NB4 (cell line): ENCODE results near the gene TSPAN17.

Experiments
- DNase-seq: peaks from one replicate; pipeline ENCODE4 v3.0.0; 2010; ENCODE audit warnings: low read depth
- H3K4me3 ChIP-seq: one replicate; pipeline ENCODE4 v1.5.1; 2011; ENCODE audit warnings: mild to moderate bottlenecking, low read depth, low read length, moderate library complexity
- CTCF ChIP-seq: IDR thresholded peaks from one replicate; pipeline ENCODE4 v1.5.1; 2012; ENCODE audit warnings: low read depth, low read length
- MYC ChIP-seq: IDR thresholded peaks from 2 replicates; pipeline ENCODE4 v1.6.1; 2011; ENCODE audit warnings: low read depth, low read length
- POLR2A ChIP-seq: IDR thresholded peaks from 2 replicates; pipeline ENCODE4 v1.6.1; 2011; ENCODE audit warnings: mild to moderate bottlenecking; ENCODE audit not compliant: insufficient read length; ENCODE audit errors: extremely low read depth
- TF ChIP-seq, protein P1 (sequence below): IDR thresholded peaks from 2 replicates; pipeline ENCODE4 v1.6.1; 2011; ENCODE audit warnings: low read depth, low read length

The TSPAN17 gene

DNA sequence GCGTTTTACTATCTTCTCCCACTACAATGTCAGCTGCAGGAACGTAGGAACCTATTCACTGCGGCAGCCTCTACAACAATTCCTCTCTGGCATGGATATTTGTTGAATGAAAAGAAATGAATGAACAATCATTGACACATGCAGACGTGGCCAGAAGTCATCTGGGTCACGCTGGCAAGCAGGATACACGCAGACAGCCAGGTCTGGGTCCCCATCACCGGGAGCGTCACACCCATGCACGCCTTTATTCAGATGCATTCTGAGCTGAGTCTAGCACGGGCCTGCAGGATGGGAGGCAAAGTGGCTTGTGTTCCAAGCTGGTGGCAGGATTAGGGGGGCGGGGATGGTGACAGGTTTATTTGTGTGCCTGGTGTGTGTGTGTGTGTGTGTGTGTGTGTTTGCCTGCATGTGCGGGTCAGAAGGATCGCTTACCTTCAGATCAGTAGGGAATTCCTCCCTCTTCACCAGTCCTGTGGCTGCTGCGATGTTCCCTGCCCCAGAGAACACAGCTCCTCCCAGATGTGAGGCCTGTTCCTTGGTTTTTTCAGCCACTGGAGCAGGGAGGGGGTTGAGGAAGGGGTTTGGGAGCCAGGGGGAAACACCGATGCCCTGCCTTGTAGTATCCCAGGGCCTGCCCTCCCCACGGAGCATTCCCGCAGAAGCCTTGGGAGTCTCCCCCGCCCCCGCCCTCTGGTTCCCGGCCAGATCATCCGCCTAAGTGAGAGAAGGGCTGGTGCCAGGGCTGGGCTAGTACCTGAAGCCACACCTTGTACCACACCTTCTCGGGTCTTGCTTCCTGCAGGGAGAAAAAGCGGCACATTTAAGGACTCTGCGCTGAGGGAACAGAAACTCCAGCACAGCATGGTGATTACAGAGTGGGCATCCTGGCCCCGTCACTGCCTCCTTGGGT lies 21.1 kb upstream of the TSPAN17 start:
- TF ChIP-seq CTCF (no peak), MYC (no peak), POLR2A (no peak)
- TF ChIP-seq, protein P1, sequence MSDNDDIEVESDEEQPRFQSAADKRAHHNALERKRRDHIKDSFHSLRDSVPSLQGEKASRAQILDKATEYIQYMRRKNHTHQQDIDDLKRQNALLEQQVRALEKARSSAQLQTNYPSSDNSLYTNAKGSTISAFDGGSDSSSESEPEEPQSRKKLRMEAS, result no peak
- no peak for DNase-seq
- H3K4me3 ChIP-seq, result no peak overlapping the region

DNA sequence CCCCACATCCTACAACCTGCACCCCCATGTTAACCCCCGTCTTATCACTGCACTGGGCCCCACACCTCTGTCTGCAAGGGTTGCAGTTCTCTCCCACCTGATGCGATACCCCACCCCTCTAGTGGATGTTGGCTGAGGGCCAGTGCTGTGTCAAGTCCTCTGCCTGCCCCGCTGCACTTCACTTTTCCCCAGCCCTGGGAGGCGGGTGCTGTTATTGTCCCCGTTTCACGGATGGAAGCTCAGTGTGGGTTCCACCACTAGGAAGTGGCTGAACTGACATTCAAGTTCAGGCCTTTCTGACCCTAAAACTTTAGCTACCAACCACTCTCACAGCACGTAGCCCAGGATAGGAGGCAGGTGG lies 20.4 kb upstream of the TSPAN17 start:
- TF ChIP-seq, protein P1, result no peak
- TF ChIP-seq MYC, result no peak
- no peak for TF ChIP-seq POLR2A
- TF ChIP-seq CTCF, result no peak
- H3K4me3 ChIP-seq, result no peak overlapping the region
- DNase-seq, result no peak

DNA sequence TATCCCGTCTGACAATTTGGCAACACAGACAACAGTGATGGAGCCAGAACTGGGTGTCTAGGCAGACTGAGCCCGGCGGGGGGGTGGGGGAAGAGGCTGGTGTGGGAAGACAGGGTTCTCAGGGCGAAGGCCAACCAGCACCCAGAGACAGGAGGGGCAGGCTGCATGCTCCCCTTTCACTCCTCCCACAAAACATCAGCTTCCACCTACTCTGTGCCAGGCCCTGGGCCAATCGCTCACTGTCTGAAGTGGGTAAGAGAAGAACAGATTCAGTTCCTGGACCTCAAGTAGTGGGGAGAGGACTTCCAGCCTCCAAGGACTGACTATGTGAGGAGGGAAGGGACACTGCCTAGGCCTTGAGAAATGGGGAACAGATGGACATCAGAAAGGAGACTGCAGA lies 19.7 kb upstream of the TSPAN17 start:
- DNase-seq, result no peak
- H3K4me3 ChIP-seq, result no peak overlapping the region
- TF ChIP-seq MYC, result no peak
- TF ChIP-seq CTCF, result no peak
- TF ChIP-seq POLR2A, result no peak
- TF ChIP-seq, protein P1, result no peak

DNA sequence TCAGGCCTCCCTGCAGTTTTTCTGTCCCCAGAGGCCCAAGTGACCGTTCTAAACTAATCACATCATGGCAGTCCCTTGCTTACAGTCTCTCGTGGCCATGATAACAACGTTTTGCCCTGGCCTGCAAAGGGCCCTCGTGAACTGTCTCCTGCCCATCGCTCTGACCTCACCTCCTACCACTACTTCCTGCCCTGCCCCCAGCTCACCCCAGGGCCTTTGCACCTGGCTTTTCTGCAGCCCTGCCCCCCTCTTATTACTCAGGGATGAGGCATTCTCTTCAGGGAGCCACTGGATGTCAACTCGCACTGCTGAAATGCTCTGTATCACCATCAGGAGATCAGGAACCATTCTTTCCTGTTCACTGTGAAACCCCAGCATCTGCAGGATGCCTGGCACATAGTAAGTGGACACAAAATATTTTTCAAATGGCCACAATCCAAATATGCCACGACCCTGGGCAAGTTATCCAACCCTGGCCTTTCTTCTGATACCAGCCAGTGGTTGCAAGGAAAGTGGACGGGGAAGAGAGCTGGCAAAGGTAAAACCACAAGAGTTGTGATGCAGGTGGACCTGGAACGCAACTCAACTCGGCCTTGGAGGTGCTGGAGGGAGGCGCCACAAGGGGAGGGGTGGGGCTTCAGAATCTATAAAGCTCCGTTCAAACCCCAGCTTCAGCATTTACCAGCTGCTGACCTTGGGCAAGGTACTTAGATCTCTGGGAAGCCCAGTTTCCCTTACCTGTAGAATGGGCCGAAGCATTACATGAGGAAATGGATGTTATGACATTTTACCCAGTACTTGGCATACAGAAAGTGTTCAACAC lies 18.7 kb upstream of the TSPAN17 start:
- no peak for TF ChIP-seq POLR2A
- TF ChIP-seq, protein P1, result no peak
- no peak for TF ChIP-seq CTCF
- no peak for TF ChIP-seq MYC
- no peak overlapping the region for H3K4me3 ChIP-seq
- no peak for DNase-seq

- DNase-seq, result no peak
- no peak overlapping the region for H3K4me3 ChIP-seq
- TF ChIP-seq, protein P1, result no peak
- TF ChIP-seq MYC, result no peak
- no peak for TF ChIP-seq POLR2A
- no peak for TF ChIP-seq CTCF
These were observed 17.9 kb upstream of the TSPAN17 start for GRCh38 chr5:176629317-176629852.
